Right hindlimb (tissue), 1 donor: Measurements from ENCODE around the gene LSAMP.

Experiments used
- DNase-seq: peaks from one replicate; pipeline ENCODE4 v3.0.0-alpha.2; 2018

The LSAMP gene

DNA sequence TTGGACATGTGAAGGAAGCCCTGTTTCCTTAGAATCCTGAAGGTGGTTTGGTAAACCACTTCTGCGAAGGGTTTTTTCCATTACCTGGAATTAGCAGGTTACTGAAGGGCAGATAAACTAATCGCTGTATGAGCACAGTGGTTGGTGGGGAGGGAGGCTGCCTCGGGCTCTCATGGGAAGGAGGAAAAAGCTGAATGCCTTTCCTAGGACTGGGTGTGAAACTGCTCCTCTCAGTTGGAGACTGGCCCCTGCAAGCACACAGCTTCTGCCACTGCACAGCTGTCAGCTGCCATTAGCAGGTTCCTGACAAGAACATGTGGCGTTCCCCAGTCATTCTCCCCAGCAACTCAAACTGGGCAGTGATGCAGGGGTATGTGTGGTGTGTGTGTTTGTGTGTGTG lies 445.7 kb downstream of the LSAMP start:
- peak; percentile 33 for DNase-seq

DNA sequence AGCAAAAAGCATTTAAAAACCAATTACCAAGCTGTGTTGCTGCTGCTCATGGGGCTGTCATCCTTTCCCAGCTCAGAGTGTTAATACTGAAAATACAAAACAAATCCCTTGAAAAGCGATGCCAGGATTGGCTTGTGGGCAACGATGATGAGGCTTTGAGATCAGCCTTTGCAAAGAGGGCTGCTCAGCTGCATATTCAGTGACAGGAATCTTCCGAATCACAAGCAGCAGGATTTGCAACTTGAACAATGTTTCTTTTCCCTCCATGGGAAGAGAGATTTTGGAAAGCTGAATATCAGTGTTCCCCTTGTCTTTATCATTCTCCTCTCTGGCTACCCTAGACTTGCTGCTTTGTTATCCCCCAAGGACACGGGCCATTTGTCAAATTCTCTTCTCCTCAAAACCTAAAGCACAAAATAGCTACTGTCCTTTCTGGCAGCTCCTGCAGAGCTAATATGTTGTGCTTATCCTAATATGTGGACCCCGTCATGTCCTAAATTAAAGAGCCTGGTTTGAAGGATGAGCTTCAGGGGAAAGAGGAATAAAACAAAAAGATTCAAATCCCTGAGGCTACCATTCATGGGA lies 446.2 kb downstream of the LSAMP start:
- no peak for DNase-seq

DNA sequence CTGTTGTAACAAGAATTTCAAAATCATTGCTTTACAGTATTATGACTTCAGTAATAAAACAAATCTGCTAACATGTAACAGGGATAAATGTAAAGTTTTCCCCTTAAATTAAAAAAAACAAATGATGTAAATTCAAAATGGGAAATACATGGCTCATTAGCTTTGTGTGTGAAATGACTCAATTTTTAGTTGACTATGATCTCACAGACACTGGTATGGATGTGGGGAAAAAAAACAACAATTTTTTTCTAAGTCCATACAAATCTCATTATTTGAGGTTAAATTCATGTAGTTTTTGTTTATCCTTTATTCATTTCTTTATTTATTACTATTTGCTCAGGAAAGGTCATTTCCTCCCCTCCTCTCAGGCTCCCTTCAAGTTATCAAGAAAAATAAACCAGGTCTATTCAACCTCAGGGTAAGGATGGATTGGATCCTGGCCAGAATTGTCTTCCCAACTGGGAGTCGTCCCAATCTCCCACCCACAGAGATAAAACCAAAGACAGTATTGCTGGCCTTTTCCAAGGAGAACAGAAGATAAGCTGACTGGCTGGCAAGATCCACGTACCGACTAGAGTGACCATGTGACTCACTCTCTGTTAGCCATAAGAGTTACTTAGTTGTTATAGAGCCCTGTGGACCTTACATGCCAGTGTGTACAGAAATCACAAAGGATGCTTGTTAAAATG lies 448.7 kb downstream of the LSAMP start:
- DNase-seq = no peak

DNA sequence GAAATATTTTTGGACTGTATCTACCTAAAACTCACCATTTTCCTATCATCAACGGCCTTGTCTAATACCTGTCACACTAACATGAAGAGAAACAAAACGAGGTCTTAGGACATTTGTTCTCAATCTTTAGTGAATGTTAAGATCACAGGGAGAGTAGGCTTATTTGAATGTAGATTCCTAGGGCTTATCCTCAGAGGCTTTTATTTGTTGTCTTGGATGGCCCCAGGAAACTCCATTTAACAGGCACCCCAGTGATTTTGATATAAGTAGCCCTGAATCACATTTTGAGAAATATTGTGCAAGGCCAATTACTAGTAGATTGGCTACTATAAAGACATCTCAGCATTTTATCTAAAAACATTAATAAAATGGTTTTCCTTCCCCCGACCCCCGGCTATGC lies 454.6 kb downstream of the LSAMP start:
- no peak for DNase-seq

- DNase-seq = no peak
These were observed 455.4 kb downstream of the LSAMP start for GRCh38 chr3:115989684-115990421.

DNA sequence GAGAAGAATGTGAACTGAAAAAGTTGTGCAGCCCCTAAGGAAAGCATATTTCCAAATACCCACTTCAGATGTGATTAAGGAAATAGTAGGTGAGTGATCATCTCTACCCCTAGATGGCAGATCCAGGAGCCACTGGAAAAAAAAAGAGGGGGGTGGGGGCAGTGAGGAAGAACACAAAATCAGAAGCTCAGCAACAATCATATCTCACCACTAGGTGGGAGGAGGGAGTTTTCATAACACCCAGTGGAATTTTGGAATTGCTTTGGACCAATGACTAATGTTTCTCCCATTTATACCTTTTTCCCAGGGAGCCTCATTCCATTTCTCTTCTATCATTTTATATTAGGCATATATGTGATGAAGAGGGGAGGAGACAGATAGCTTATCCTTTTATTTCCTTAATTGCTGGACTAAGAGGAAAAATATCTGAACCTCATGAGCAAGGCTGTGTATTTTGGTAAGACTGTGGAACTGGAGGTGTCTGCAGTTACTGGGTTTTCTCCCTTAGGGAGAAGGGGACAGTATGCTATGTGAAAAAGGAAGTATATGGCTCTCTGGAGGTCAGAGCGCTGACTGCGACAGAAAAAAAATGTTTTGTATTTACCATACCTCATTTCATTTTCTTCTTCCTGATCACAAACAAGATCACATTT lies 458.6 kb downstream of the LSAMP start:
- DNase-seq = no peak

DNA sequence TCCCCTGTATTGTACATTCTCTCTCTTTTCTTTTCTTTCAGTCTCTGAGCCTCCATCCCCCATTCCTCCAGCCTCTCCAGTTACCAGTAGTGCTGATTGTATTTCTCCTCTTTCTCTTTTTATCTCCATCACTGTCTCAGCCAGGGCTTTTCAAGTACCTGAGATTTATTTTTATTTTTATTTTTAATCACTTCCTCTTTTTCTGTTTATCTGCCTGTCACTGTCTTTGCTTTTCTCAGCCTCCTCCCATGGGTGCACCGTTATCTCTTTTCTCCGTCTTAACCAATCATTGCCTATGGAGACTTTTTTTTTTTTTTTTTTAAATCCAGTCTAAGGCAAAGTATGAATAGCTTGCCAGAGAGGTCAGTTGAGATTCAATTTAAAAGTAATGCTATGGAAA lies 462.7 kb downstream of the LSAMP start:
- no peak for DNase-seq

GRCh38 chr3:115982108-115982507 lies 463.2 kb downstream of the LSAMP start:
- DNase-seq = no peak

DNA sequence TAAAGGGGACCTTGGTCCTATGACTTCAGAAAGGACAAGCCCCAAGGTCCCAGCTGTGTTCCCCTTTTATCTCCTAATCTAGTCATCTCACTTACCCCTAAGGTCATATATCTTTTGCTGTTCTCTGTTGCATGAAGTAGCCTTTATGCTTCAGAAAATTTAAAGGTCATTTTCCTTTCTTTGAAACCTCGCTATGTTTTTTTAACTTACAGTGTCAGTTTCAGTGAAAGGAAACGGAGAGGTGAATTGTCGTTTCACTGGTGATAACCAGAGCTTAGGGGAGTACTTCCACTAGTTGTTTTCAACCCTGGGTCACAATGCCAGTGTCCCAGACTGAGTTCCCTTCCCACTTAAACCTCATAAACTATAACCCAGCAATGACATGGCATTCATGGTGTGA lies 464.6 kb downstream of the LSAMP start:
- DNase-seq = no peak

DNA sequence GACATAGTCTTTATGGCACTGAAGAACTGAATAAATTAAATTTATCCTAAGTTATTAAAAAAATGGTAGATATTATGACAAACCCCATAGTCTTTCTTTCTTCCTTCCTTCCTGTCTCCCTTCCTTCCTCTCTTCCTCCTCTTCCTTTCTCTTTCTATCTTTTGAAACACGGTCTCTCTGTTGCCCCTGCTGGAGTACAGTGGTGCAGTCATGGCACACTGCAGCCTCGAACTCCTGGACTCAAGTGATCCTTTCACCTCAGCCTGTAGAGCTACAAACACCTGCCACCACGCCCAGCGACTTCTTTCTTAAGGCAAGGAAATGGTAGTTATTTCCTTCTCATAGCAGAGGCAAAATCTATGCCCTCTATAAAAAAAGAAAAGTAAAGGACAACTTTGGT lies 467.4 kb downstream of the LSAMP start:
- no peak for DNase-seq

DNA sequence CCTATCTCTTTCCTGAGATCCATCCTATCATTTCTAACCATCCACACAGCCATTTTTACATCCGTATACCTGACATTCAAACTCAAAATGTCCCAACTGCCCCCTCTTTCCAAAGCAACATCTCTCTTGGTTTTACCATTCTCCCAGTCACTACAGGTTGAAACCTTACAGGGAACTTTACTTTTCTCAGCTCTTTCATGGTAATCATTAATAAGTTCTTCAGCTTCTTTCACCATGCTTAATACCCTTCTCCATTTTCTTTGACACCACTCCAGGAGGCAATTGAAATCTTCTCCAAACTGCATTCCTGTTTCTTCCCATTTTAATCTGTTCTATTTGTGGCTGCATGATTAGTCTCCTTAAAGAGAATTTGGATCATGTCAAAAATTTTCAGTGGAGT lies 469.5 kb downstream of the LSAMP start:
- no peak for DNase-seq

DNA sequence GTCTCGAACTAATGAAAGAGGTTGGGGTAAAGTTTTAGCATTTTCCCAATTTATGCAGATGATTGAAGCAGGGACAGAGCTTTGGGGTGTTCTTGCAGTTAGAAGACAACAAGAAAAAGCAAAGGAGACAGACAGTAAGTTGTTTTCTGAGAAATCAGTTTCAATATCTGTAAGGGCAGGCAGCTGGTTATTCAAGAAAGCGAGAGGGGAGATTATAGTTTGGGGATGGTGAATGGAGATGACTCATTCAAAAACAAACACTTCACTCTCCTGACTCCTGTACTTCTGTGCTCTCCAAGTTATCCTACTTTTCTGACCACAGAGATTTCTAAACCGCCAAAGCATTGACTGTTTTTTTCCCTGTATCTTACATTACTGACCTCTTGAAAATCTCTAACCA lies 469.9 kb downstream of the LSAMP start:
- no peak for DNase-seq

GRCh38 chr3:115974940-115975339 lies 470.3 kb downstream of the LSAMP start:
- DNase-seq = no peak

GRCh38 chr3:115968871-115969270 lies 476.4 kb downstream of the LSAMP start:
- no peak for DNase-seq

GRCh38 chr3:115961380-115961779 lies 483.9 kb downstream of the LSAMP start:
- no peak for DNase-seq

DNA sequence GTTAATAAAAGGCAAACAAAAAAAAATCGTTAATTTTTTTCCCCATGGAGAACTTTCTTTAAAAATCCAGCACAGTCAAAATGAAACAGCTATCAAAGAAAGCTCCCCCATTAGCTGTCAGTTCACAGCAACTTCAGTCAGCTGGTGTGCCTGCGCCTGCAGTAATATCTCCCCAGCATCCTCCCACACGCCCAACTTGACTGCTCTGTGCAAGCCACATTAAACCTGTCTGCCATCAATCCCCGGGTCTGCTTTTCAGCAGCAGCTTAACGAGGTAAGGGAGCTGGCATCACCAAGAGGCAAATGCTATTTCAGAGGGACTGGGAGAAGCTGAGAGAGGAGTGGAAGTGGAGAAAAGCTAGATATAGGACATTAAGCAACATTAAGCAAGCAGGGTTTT lies 484.5 kb downstream of the LSAMP start:
- DNase-seq = peak; percentile 17

GRCh38 chr3:115958526-115958925 lies 486.8 kb downstream of the LSAMP start:
- no peak for DNase-seq

DNA sequence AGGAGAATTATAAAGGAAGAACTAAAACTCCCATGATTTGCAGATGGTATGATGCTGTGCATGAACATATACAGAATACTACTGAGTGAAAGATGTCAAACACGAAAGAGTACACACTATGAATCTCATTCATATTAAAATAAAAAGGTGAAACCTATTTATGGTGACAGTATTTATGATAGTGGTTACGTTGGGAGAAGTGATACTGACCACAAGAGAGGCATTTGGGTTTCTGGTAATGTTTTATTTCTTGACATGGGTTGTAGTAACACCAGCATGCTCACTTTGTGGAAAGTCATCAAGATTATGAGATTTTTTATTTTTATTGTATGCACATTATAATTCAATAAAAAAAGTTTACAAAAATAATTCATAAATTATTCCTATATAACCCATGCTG lies 498.0 kb downstream of the LSAMP start:
- DNase-seq = no peak

- DNase-seq = no peak
These were observed 501.7 kb downstream of the LSAMP start for GRCh38 chr3:115943579-115943978.

- no peak for DNase-seq
These were observed 508.2 kb downstream of the LSAMP start for GRCh38 chr3:115937054-115937453.

- DNase-seq = no peak
These were observed 512.5 kb downstream of the LSAMP start for GRCh38 chr3:115932807-115933206.

DNA sequence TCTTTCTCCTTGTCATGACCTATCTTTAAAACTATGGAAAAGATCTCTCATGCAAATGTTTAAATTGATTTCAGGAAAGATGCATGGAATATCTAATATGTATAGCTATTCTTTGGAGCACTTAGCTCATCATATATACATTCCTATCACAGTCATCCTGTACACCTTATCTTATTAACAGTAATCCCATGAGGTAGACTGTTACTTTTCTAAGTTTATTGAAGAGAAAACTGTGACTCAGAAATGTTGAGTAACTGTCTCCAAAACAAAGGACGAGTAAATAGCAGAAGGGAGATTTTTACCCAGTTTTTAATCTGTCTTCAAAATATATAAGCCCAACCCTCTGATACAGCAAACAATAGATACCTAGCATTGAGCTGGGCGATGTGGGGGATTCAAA lies 513.7 kb downstream of the LSAMP start:
- DNase-seq = no peak

GRCh38 chr3:115930922-115931321 lies 514.4 kb downstream of the LSAMP start:
- DNase-seq = no peak

- DNase-seq = no peak
These were observed 515.1 kb downstream of the LSAMP start for GRCh38 chr3:115930168-115930567.
